ENCODE data around the gene FKBP5. TPM values are rescaled to one million over a fixed set of nuclear protein-coding genes. Genes with fewer than 3 reads are reported as not detected.

FKBP5 gene
- total RNA-seq, 1 donor from 2014 or later, result 246 TPM

GRCh38 chr6:35594503-35595186 is 94.1 kb downstream of the FKBP5 start:
- intact Hi-C loops (cut with DNase I), result no loop called here
- H3K27ac ChIP-seq, result peak overlapping the region; percentile 96
- H3K9me3 ChIP-seq, result no peaks in the 10 kb centered on the region
- peaks cover 0 to 55% of the 10 kb centered on the region in 2 donors for H3K36me3 ChIP-seq
- TF ChIP-seq CTCF (IDR thresholded peaks at IDR 0.05) (no peak), POLR2AphosphoS5 (IDR thresholded peaks at IDR 0.05; ENCODE audit: insufficient read depth in 1 of 2, low read depth in 1 of 2) (no peak), POLR2A (IDR thresholded peaks at IDR 0.05) (no peak)
- no peaks in the 10 kb centered on the region for H3K27me3 ChIP-seq
- DNase-seq (ENCODE audit: extremely low spot score in 2 of 2), result no peak
- H3K4me1 ChIP-seq, result peaks cover 100% of the 10 kb centered on the region
- H3K4me3 ChIP-seq, result no peak overlapping the region

DNA sequence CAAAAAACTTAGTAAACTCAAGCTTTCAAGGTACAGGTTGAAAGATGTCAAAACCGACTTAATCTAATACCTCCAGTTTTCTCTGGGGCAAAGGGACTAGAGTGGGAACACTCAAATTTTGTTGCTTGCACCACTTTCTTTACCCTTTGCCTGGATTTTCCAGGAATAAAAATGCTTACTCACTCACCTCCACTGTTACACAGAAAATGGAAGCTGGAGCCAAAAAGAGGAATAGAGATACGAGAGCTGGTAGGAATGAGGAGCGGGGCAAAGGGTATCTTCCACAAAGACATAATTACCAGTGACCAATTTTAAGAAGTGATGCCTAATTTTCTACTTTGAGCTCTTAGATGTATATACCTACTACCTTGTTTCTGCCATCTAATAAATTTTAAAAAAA is 96.5 kb downstream of the FKBP5 start:
- H3K4me1 ChIP-seq, result peaks cover 100% of the 10 kb centered on the region
- peaks cover 0 to 78% of the 10 kb centered on the region in 2 donors for H3K36me3 ChIP-seq
- no peak for TF ChIP-seq POLR2A (IDR thresholded peaks at IDR 0.05)
- TF ChIP-seq CTCF (IDR thresholded peaks at IDR 0.05), result no peak
- TF ChIP-seq POLR2AphosphoS5 (IDR thresholded peaks at IDR 0.05; ENCODE audit: insufficient read depth in 1 of 2, low read depth in 1 of 2), result no peak
- H3K9me3 ChIP-seq, result no peaks in the 10 kb centered on the region
- DNase-seq (ENCODE audit: extremely low spot score in 2 of 2), result no peak
- H3K27me3 ChIP-seq, result no peaks in the 10 kb centered on the region
- H3K4me3 ChIP-seq, result no peak overlapping the region
- peak overlapping the region; percentile 88 for H3K27ac ChIP-seq
- intact Hi-C loops (cut with DNase I), result no loop called here

- Histone ChIP-seq H3K36me3 (peaks cover 0 to 82% of the 10 kb centered on the region in 2 donors), H3K9me3 (no peaks in the 10 kb centered on the region), H3K27ac (peak overlapping the region; percentile 88), H3K27me3 (no peaks in the 10 kb centered on the region), H3K4me1 (peaks cover 100% of the 10 kb centered on the region), H3K4me3 (no peak overlapping the region)
- DNase-seq (ENCODE audit: extremely low spot score in 2 of 2), result peak in 1 of 2 donors; percentile 95
- intact Hi-C loops (cut with DNase I), result no loop called here
- no peak for TF ChIP-seq CTCF (IDR thresholded peaks at IDR 0.05)
- no peak for TF ChIP-seq POLR2A (IDR thresholded peaks at IDR 0.05)
- peak in 1 of 2 donors; percentile 92 for TF ChIP-seq POLR2AphosphoS5 (IDR thresholded peaks at IDR 0.05; ENCODE audit: insufficient read depth in 1 of 2, low read depth in 1 of 2)
Measured at GRCh38 chr6:35590622-35591066, 98.1 kb downstream of the FKBP5 start.

GRCh38 chr6:35589904-35590303 is 98.8 kb downstream of the FKBP5 start:
- peak overlapping the region; percentile 88 for H3K27ac ChIP-seq
- no peak for DNase-seq (ENCODE audit: extremely low spot score in 2 of 2)
- H3K9me3 ChIP-seq, result no peaks in the 10 kb centered on the region
- no peaks in the 10 kb centered on the region for H3K27me3 ChIP-seq
- TF ChIP-seq CTCF (IDR thresholded peaks at IDR 0.05) (no peak), POLR2A (IDR thresholded peaks at IDR 0.05) (no peak), POLR2AphosphoS5 (IDR thresholded peaks at IDR 0.05; ENCODE audit: insufficient read depth in 1 of 2, low read depth in 1 of 2) (no peak)
- no peak overlapping the region for H3K4me3 ChIP-seq
- intact Hi-C loops (cut with DNase I), result no loop called here
- H3K36me3 ChIP-seq, result peaks cover 0 to 79% of the 10 kb centered on the region in 2 donors
- H3K4me1 ChIP-seq, result peaks cover 100% of the 10 kb centered on the region

- H3K36me3 ChIP-seq, result peaks cover 0 to 78% of the 10 kb centered on the region in 2 donors
- no peak overlapping the region for H3K4me3 ChIP-seq
- H3K4me1 ChIP-seq, result peaks cover 100% of the 10 kb centered on the region
- TF ChIP-seq CTCF (IDR thresholded peaks at IDR 0.05) (no peak), POLR2AphosphoS5 (IDR thresholded peaks at IDR 0.05; ENCODE audit: insufficient read depth in 1 of 2, low read depth in 1 of 2) (no peak), POLR2A (IDR thresholded peaks at IDR 0.05) (no peak)
- intact Hi-C loops (cut with DNase I), result no loop called here
- no peak for DNase-seq (ENCODE audit: extremely low spot score in 2 of 2)
- H3K9me3 ChIP-seq, result no peaks in the 10 kb centered on the region
- no peaks in the 10 kb centered on the region for H3K27me3 ChIP-seq
- peak overlapping the region; percentile 88 for H3K27ac ChIP-seq
Measured at GRCh38 chr6:35589201-35589739, 99.4 kb downstream of the FKBP5 start.
